ENCODE results near the gene CHAF1A.

Gene CHAF1A, protein sequence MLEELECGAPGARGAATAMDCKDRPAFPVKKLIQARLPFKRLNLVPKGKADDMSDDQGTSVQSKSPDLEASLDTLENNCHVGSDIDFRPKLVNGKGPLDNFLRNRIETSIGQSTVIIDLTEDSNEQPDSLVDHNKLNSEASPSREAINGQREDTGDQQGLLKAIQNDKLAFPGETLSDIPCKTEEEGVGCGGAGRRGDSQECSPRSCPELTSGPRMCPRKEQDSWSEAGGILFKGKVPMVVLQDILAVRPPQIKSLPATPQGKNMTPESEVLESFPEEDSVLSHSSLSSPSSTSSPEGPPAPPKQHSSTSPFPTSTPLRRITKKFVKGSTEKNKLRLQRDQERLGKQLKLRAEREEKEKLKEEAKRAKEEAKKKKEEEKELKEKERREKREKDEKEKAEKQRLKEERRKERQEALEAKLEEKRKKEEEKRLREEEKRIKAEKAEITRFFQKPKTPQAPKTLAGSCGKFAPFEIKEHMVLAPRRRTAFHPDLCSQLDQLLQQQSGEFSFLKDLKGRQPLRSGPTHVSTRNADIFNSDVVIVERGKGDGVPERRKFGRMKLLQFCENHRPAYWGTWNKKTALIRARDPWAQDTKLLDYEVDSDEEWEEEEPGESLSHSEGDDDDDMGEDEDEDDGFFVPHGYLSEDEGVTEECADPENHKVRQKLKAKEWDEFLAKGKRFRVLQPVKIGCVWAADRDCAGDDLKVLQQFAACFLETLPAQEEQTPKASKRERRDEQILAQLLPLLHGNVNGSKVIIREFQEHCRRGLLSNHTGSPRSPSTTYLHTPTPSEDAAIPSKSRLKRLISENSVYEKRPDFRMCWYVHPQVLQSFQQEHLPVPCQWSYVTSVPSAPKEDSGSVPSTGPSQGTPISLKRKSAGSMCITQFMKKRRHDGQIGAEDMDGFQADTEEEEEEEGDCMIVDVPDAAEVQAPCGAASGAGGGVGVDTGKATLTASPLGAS

DNA sequence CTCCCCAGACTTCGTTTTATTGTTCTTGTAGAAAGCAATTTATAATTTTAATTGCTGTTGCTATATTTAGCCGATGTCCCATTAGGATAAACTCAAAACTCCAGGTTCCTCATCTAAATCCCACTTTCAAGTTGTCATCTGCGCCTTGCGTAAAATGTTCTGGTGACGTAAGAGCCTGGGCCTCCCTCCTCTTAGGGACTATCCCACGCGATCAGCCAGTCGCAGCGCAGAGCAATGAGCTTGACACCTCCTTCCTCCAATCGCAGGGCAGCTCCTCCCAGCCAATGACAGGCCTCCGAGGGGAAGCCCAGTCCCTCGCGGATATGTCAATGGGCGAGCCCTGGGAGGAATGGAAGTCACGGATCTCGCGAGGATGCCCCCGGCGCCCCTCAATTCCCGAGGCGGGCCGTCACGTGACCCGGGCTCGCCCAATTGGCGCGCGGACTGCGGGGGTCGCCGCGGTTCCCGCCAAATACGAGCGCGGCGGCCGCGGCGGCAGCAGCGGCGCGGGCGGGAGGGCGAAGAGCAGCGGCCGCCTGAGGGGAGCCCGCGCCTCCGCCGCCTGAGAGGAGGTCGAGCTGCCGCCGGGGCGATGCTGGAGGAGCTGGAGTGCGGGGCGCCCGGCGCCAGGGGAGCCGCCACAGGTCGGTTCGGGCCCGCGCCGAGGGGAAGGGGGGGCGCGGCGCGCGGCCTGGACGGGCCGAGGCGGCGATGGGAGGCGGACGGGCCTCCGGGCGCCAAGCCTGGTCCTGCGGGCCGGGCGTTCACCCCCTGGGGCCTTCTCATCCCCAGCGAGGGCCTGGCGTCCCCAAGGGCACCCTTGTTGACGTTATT, at the start of gene CHAF1A:
Gene CHAF1A (plus strand): TSS at position 470 of the 834 bp plus-strand sequence. CDS start 123 bp downstream, at position 593.
- DNase-seq: peak; percentile 100

DNA sequence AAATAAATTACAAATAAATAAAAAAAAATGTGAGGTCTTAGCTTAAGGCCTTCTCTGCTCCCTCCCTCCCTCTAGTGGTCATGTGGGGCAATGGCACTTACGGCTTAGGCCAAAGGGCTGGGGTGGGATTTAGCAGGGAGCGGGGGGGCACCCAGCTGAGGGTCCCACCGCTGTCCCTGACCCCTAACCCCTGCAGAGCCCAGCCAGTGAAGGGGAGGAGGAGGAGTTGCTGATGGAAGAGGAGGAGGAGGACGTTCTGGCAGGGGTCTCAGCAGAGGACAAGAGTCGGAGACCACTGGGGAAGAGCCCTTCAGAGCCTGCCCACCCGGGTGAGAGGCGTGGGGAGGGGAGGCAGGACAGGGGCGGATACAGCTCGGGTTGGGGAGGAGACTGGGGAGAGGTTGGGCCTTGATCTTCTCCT, 49.7 kb upstream of the CHAF1A start:
- DNase-seq: peak; percentile 24 to 68 (median 28)

DNA sequence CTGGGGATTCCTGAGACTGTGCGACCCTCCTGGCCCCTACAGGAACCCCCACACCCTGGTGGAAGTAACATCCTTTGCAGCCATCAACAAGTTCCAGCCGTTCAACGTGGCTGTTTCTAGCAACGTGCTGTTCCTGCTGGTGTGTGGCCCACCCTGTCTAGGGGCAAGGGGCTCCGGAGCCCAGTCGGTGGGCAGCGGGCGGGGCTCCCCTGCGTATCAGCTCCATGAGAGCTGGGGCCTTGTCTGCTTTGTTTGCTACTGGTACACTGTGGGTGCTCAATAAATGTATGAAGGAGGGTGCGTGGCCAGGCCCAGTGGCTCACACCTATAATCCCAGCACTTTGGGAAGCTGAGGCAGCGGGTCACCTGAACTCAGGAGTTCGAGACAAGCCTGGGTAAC, 48.2 kb upstream of the CHAF1A start:
- DNase-seq: no peak

DNA sequence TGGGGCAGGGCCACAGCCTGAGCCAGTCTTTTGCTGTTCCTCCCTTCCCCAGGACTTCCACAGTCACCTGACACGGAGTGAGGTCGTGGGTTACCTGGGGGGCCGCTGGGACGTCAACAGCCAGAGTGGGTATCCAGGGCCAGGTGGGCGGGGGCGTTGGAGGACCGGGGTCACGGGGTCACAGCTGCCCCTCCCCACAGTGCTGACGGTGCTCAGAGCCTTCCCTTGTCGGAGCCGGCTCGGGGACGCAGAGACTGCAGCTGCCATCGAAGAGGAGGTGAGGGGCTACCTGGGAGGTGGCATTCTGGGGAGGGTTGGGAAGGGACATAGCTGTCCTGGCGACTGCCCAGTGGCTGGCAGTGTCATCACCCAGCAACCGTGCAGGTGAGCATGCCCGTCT, 47.5 kb upstream of the CHAF1A start:
- DNase-seq: no peak

DNA sequence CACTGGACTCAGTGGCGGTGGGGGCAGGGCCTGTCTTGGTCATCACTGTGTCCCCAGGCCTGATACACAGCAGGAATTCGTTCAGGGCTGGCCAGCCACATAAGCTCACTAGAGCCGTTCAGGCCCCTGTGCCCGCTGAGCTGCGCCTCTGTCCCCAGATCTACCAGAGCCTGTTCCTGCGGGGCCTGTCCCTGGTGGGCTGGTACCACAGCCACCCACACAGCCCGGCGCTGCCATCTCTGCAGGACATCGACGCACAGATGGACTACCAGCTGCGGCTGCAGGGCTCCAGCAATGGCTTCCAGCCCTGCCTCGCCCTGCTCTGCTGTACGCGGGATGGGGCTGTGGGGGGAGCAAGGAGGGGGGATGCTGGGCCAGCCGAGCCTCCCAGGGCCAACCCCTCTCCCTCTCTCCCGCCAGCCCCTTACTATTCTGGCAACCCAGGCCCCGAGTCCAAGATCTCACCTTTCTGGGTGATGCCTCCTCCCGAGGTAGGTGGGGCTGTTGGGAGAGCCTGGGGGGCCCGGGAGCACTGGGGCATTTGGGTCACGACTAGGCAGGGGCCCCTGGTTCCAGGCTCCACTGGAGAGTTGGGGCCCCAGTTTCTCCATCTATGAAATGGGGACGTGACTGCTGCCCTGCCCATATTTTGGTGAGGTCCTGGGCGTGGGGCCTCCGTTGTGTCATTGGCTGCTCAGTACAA, 45.2 kb upstream of the CHAF1A start:
- DNase-seq: no peak

DNA sequence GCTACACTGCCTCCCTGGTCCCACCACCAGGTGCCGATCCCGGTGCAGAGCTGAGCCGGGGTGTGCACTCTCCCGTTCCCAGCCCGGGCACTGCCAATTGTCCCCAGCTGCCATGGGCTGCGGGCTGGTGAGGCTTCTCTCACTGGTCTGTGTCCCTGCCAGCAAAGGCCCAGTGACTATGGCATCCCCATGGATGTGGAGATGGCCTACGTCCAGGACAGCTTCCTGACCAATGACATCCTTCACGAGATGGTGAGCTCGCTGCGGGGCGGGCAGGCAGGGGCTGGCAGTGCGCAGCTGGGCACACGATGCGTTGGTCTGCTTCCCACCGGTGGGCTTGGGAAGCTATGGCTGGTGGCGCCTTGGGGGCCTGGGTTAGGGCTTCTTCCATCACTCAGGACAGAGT, 44.5 kb upstream of the CHAF1A start:
- DNase-seq: no peak

DNA sequence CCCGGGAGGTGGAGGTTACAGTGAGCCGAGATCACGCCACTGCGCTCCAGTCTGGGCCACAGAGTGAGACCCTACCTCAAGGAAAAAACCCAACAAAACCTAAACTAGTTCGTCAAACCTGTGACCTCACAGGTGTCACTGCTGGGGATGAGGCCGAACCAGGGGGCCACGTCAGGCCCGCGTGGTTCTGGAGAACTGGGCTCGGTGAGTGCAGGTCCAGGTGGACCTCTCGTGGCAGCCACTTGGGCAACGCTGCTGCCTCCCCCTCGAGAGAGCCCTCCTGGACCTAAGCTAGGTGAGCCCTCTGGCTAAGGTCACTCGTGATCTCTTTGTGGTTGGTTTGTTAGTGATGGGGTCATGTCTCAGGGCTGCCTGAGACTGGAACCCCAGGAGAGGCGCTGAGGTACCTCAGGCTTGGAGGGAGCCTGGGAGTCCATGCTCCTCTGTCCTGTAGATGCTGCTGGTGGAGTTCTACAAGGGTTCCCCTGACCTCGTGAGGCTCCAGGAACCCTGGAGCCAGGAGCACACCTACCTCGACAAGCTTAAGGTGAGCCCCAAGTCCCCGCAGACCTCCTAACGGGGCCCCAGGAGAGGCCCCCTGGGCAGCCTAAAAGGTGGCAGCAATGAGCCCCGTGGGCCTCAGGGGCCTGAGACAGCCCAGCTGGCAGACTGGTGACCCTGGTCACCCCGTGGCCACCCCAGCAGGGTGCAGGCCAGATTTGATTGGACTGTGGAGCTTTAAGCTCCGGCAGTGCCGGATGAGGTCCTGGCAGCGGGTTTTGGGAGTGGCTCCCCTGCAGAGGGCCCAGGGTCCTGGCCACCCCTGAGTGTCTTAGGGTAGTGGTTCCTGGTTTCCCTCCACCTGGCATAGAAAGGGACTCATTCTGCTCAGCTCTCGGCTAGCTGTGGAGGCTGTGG, 43.5 kb upstream of the CHAF1A start:
- DNase-seq: no peak

DNA sequence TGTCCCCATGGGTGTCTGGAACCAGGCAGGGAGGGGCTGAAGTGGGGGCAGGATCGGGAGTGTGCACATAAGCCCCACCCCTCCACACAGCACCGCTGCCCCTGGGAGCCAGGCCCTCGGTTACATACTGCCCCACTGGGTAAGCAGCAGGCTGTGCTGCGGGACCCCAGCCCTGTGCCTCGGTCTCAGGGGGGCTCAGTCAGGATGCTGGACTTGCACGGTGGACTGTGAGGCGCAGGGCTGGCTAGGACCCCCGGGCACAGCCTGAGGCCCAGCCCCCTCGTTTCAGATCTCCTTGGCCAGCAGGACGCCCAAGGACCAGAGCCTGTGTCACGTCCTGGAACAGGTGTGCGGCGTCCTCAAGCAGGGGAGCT, 42.8 kb upstream of the CHAF1A start:
- no peak for DNase-seq

DNA sequence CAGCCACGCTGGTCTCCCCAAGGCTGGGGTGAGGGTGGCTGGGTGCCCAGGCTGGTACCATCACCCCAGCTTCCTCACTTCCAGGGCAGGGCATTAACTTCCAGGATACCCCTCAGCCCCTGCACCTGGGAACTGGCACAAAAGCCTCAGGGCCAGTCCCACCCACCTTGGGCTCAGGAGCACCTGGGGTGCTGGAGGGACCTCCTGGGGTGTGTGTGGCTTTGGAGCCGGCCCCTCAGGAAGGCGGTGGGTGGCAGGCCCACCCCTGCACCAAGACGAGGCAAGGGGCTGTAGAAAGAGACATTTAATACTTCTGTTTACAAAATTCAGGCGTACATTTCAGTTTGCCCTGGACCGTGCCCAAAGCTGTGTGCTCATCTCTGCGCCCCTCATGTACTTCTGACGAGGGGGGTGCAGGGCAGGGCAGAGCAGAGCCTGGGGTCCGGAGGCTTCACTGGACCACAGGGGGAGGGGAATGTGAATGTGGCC, 42.3 kb upstream of the CHAF1A start:
- no peak for DNase-seq

DNA sequence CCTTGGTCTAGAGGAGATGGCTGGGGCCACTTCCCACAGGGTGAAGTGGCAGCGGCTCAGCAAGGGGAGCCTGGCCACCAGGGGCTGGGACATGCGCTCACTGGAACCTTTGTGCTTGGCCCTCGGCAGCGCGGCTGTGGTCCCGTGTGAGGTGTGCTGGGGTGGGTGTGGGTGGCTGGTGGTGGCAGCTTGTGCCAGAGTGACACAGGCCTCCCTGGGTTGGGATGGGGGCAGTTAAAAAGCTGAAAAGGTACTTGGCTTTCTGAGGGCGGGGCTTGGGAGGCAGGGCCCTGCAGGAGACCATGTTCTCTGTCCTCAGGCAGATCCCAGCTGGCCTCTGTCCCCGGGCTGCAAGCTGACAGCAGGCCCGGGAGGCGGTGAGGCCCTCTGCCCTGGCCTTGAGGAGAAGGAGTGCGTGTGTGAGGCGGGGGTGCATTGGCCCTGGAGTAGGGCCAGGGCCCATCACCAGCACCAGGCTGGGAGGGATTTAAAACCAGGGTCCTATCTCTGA, 41.7 kb upstream of the CHAF1A start:
- peak in 1 of 3 experiments; percentile 53 for DNase-seq

DNA sequence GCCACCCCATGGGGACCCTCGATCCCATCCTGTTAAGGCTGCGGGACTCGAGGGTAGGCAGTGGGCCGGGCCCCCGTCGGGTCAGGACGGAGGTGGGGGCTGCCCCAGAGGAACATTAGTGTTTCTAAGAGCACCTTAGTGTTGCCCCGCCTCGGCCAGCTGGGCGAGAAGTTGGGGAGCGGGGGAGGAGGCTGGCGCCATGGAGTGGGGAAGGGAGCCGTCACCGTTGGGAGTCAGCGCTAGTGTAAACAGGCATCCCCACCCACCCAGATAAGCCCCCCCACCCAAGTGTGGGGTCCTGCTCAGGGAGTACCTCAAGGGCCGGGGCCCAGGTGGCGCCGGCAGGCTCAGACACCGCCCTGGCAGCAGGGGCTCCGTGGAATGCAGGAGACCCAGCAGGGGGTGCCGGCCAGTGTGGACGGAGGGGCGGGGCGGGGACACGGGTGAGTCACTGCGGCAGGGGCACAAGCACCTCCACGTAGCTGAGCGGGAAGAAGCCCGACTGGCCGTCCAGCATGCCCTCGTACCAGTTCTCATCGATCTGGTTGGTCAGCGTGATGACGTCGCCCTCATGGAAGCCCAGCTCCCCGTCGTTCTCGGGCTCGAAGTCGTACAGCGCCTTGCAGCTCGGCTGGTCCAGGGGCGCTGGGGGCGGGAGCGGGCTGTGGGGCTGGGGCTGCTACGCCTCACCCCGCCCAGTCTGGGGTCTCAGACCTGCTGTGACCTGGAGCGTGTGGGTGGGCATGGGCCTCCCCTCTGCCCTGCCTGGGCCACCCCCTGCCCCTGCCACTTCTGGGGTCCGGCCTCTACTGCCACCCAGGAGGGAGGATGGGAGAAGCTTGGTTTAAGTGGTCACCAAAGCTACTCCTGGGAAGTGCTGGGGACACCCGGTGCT, 41.0 kb upstream of the CHAF1A start:
- peak in 2 of 3 experiments; percentile 29 to 44 for DNase-seq

DNA sequence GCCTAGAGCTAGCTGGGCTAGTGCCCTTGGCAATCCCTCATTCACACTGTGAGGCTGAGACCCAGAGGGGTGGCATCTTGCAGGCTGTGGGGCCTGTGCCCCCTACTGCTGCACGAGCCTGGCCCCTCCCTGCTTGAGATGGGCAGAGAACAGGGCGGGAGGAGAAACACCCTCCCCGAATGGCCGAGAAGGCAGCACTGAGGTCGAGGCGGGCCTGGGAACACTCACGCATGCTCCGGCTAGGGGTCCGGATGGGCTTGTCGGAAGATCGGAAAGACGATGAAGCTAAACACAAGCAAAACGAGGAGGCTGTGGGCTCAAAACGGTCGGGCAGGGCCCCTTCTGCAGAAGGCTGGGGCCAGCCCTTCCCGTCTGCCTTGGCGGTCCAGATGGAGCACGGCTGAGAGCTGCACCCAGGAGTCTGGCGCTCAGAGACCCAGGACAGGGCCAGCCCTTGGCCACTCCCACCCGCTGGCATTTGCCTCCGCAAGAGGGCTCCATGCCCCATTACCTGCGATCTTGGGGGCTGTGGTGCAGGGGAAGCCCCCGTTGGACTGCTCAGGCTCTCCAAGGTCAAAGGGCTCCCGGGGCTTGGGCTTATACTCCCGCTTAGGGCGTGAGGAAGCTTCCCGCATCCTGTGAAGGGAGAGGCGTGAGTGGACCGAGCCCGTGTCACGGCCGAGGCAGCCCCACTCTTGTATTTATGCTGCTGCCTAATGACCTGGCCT, 40.2 kb upstream of the CHAF1A start:
- DNase-seq: no peak

DNA sequence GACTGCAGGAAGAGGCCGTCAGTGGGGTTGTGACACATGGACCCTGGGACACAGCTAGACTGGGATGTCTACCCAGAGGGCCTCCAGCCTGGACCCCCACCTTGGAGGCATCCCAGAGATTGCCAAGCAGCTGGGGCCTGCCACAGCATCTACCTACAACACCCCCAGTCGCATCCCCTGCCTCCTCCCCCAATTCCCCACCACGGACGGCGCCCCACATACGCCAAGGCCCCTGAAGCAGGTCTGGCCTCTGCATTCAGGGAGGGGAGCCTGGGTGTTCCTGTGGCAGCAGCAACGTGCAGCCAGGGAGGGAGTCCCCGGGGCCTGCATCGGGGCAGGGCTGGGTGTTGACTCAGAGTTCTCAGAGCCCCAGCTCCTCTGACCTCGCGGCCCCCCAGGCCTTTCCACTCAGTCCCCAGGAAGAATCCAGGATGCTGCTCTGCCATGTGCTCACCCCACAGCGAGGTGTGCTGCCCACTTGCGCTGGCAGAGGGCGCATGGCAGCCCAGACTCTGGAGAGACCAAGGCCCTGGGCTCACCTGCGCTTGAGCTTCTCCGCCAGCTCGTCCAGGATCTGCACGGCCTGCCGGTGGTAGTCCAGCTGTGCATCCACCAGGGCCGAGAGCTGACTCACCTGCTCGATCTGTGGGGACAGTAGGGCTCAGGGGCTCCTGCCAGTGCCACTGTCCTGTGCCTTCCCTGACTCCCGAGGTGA, 39.5 kb upstream of the CHAF1A start:
- peak in 2 of 3 experiments; percentile 35 to 52 for DNase-seq

DNA sequence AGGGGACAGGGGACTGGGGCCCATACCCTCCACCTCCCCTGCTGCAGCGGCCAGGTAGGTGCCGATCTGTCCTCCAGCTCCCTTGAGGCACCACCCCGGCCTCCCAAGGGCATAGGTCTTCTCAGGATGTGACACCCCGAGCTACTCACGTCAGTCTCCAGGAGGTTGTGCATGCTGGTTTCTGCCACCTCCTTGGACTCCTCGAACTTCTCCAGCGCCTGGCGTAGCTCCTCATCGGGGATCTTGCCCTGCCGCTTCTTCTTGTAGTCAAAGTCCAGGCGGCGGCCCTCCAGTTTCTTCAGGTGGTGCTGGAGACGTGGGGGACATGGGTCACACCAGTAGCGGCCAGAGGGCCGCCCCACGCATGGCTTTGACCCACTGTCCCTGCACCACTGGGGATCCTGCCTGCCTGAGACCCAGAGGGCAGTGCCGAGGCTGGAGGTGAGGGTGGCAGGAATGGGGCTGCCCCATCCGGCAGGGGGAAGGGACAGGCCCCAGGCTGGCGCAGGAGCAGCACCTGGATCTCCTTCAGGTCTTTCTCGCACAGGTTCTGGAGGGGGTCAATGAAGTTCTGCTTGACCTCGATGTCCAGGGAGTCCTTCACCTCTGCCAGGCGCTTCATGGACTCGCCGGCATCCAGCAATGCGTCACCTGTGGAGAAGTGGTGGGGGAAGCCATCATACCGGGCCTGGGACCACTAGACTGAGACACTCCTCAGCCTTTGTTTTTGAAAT, 38.7 kb upstream of the CHAF1A start:
- DNase-seq: no peak

DNA sequence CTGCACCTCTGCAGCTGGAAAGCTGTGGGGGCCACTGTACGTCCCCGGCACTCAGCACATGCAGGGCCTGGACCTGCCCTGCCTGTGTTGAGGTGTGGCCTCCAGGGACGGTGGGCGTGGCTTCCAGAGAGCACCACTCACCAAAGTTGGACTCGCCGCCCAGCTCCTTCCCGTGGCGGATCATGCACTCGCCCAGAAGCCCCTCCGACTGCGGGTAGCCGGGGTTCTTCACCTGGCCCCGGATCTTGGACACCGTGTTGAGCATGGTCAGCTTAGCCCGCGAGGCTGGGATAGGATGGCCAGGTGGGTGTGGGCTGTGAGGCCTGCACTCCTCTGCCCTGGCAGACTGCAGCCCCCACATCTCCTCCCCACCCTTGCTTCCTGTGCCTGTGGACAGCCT, 37.1 kb upstream of the CHAF1A start:
- DNase-seq: peak in 1 of 3 experiments; percentile 19

DNA sequence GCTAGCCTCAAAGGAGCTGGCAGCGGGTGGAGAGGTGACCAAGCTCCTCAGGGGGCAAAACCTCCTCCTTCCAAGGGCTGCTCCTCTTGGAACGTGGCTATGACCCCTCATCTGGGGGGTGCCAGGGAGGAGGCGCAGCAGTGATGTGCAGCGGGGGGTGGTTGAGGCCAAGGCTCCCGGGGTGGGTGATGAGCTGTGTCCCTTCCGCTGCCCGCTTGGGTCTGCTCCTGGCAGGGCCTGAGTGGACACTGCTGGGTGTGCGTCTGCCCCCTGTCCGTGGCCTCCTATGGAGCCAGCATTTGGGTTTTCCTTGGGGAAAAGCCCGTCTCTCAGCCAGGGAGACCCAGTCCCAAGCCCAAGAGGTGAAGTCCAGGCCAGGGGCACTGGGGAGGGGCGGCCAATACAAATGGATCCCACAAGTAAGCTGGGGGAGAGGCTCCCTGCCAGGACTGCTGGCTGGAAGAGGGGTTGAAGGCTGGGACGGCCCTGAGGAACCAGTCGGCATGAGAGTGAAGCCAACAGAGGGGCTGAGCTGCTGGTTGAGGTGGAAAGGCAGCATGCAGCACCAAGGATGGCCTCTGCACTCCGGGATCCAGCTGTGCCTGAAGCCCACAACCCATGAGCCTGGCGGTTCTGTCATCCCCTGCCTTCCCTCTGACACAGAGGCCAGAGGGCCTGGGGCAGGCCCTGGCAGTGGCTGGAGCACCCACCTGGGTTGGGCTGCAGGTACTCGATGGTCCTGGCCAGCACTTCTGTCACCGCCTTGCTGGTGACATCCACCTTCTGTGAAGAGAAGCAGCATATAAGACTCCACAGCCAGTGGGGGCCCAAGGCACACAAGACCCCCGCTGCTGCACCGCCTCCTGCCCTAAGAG, 36.4 kb upstream of the CHAF1A start:
- DNase-seq: no peak

Measured in NCI-H1417 (cell line).